Tongue (tissue), 2 donors: ENCODE results near the gene TIGD1. TPM values are rescaled to one million over a fixed set of nuclear protein-coding genes. Genes with fewer than 3 reads are reported as not detected.
A peak's percentile ranks its signal among the peaks of the same experiment; 100 is the strongest.
"Not testable (repeated sequence)": the region's sequence is repeated elsewhere in the genome, so short reads cannot be mapped to it uniquely, and the experiment has no call there.

Source experiments
- DNase-seq: peaks from one replicate; pipeline ENCODE4 v3.0.0-alpha.2; 2015
- total RNA-seq: library from RNA; depleted of rRNA; stranded (reverse); fragments of >200 nt; gene quantifications from one replicate; pipeline ENCODE4 v1.2.3, GENCODE V29; 2014

The TIGD1 gene
- total RNA-seq, 1 donor from 2014 or later: 4.6 TPM

DNA sequence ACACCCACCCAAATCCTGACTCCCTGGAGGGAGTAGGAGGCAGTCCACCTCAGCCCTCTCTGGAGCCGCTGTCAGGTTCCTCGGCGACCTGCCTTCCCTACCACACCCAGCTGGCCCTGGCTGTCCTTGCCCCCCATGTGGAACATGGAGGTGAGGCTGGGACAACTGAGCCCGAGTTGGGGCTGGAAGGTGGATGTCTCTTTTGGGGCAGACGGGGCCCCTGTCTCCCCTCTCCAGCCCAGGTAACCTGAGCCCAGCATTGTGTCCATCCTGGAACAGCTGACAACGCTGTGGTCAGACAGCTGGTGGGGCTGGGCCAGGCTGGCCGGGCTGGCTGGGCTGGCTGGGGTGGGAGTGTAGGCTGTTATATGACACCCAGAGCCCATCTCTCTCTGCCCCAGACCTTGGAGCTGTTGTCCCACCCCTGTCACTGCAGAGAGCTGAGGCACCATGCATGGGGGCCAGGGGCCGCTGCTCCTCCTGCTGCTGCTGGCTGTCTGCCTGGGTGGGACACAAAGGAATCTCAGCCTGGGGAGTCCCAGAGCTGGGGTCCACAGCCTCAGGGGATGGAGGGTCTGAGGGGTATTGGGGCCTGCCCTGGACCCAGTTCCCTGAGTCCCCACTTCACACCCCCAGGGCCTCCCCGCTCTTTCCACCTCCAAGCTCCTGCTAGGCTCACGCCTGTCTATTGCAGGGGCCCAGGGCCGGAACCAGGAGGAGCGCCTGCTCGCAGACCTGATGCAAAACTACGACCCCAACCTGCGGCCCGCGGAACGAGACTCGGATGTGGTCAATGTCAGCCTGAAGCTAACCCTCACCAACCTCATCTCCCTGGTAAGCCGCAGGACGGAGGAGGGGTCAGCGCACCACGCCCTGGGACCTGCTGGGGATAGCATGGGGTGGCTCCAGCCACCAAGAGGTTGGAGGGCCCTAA, 10.8 kb downstream of the TIGD1 start, which contains the start of gene CHRNG:
Gene CHRNG, plus strand, starts transcription at position 395 of the 934 bp plus-strand sequence. Its CDS starts 56 bp downstream, at position 451.
- peak; percentile 88 for DNase-seq

DNA sequence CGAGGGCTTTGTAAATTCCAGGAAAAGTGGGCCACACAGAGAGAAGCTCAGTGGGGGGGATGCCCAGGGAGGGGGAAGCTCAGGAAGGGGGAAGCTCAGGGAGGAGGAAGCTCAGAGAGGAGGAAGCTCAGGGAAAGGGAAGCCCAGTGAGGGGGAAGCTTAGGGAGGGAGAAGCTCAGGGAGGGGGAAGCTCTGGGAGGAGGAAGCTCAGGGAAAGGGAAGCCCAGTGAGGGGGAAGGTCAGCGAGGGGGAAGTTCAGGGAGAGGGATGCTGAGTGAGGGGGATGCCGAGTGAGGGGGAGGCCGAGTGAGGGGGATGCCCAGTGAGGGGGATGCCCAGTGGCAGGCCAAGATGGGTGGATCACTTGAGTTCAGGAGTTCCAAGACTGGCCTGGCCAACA, 11.7 kb downstream of the TIGD1 start:
- no peak for DNase-seq

DNA sequence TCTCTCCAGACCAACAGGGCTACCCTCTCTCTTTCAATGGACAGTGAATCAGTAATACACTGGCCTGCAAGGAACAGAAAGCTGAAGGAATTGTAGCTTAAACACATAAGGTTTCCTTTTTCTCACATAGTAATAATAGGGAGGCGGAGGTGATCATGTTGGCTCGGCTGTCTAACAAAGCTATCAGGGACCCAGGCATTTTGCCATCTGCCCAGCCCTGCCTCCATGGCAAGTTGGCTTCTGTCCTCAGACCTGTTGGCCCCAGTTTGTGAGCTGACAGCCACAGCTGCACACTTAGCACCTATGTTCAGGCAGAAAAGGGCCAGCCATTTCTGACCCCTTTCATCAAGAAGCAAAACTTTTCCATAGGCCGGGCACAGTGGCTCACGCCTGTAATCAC, 12.9 kb downstream of the TIGD1 start:
- DNase-seq: peak; percentile 62

DNA sequence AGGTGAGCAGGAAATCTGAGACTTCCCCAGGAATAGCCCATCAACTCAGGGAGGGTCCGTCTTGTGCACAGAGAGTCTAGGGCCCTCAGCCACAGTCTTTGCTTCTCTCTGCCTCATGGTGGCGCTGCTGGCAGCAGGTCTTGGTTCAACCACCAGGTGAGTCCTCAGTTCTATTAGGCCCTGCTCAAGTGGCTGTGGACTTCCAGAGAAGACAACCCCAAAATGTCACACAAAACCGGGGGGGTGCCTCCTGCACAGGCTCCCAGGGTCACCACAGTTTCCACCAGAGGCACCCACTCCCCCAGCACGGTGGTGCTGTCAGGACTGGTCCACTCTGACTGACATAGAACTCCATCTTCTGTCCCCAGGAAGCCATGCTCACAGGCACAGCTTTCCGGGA, 13.3 kb downstream of the TIGD1 start:
- no peak for DNase-seq

DNA sequence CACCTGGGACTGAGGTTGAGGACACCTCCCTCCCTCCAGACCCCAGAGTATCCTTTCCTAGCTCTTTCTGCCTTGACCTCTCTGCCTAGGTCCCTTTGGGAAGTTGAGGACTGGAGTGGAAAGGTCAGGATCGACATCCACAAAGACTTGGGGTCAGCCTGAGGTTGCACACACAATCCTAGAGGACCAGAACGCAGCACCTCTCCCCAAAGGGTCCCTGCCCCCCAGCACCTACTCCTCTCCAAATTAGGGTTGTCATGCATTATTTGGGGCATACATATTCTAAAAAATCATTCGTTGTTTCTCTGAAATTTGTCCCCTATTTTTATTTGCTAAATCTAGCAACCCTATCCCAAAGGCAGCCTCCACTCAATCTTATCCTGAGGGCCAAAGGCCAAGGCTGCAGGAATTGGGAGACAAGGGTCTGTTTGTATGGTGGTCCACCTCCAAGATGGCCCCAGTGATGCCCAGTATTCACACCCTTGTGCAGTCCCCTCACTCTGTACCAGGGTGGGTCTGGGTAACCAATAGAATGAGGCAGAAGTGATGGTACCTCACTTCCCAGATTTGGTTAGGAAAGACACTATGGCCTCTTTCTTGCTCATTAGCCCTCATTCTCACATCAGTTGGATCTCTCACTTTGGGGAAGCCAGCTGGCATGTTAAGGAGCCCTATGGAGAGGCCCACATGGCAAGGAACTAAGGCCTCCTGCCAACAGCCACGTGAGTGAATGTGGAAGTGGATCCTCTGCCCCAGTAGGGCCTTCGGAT, 14.4 kb downstream of the TIGD1 start:
- DNase-seq: no peak

DNA sequence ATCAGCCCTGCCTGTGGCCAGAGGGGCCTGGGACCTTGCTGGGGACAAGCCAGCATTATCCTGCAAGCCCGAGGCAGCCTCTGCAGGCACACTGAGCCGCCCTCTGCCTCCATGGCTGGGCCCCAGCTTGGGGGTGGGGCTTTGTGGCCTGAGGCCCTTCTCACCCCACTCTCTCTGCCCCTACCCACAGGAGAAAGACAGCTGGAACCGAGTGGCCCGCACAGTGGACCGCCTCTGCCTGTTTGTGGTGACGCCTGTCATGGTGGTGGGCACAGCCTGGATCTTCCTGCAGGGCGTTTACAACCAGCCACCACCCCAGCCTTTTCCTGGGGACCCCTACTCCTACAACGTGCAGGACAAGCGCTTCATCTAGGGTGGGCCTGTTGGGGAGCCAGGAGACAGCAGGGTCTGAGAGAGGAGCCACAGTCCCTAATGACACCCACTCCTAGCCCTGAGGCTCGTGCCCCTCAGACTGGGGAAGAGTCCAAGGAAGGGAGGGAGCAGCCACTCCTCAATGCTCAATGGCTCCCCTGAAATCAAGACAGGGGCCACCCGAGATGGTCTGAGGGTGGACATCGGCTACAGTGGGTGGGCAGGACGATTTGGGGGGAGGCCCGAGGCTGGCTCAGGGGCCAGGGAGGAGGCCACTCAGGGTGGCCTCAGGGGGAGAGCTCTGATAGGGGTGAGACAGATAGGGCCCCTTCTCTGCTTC, 15.3 kb downstream of the TIGD1 start:
- no peak for DNase-seq

DNA sequence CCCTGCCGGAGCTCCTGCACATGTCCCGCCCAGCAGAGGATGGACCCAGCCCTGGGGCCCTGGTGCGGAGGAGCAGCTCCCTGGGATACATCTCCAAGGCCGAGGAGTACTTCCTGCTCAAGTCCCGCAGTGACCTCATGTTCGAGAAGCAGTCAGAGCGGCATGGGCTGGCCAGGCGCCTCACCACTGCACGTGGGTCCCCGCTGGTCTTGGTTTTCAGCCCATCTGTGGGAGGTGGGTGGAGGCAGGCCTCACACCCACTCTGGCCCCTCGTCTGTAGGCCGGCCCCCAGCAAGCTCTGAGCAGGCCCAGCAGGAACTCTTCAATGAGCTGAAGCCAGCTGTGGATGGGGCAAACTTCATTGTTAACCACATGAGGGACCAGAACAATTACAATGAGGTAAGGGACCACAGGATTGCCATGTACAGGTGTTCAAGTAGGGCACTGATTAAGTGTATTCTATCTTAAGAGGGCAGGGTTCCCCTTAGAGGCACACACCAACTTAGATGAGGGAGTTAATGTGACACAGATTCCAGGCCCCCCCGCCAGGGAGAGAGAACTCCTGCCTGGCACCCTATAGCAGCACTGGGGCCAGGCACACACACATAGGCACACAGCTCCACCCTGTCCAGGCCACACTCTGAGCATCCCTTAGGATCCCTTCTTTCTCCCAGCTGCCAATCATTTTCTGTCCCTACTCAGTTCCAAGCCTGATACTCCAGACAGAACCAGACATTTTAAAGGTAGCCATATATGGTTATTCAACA, 16.2 kb downstream of the TIGD1 start:
- DNase-seq: peak; percentile 51

DNA sequence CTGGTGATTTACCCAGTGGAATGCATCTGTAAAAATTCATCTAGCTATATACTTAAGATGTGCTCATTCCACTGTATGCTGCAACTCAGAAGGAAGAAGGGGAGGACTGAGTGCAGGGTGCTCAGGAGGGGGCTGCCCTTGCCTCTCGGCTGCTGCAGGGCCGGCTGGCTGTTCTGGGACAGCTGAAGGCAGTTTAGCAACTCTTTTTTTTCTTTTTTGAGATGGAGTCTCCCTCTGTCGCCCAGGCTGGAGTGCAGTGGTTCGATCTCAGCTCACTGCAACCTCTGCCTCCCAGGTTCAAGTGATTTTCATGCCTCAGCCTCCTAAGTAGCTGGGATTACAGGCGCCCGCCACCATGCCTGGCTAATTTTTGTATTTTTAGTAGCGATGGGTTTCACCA, 17.5 kb downstream of the TIGD1 start:
- not testable (repeated sequence) for DNase-seq

DNA sequence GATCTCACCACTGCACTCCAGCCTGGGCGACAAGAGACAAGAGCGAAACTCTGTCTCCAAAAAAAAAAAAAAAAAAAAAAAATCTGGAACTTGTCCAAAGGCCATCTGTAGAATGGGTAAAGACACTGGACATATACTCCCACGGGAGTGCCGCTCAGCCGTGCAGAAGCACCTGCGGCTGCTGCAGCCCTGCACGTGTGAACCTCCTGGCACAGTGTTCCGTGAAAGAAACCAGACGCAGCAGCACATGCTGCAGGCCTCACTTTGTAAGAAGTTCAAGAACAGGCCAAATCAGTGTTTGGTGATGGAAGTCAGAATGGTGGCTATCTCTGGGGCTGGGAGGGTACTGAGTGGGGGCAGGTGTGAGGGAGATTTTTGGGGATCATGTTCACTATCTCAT, 17.9 kb downstream of the TIGD1 start:
- DNase-seq: peak; percentile 81

DNA sequence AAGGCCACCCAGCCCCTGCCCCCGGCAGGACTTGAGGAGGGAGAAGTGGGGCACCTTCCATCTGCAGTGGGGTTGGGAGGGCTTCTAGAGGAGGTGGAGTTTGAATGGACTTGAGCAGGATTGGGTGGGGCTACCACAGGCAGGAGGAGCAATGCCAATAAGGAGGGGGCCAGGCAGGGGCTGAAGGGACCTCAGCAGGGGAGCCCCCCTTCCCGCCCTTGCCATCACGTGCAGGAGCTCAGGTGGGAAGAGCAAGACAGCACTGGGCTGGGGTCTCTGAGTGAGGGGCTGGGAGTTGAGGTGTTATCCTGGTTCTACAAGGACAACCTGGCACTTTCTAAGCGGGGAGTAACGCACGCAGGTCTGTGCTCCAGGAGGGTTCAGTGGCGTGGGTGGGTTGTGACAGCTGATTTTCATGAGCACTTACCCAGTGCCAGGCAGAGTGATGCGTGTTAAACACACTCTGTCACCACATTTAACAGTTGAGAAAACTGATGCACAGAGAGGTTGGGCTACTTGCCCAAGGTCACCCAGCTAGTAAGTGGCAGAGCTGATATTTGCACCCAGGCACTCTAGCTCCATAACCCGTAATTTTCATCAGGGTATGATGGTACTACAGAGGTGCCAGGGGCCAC, 19.6 kb downstream of the TIGD1 start:
- no peak for DNase-seq

DNA sequence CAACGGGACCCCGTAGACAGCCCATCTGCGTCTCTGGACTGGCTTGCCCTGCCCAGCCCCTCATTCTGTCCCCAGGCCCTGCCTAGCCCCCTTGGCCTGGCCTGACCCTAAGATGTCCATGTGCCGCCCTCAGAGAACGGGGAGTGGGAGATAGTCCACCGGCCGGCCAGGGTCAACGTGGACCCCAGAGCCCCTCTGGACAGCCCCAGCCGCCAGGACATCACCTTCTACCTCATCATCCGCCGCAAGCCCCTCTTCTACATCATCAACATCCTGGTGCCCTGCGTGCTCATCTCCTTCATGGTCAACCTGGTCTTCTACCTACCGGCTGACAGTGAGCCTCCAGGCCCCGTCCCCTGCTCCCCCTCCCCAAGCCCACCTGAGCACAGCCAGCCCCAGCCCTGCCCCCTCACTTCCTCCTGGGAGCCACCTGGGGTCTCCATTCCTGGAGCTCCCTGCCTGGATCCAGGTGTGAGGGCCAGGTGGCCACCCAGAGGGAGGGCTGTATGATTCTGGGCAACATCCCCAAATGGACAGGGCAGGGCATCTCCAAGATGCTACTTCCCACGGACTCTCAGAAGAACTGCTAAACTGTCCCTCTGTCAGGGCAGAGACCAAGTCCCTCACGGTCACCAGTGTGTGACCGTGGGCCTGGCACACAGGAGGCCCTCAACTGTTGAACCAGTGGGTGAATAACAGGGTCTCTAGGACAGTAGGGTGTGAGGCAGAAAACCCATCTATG, 20.4 kb downstream of the TIGD1 start:
- DNase-seq: no peak

DNA sequence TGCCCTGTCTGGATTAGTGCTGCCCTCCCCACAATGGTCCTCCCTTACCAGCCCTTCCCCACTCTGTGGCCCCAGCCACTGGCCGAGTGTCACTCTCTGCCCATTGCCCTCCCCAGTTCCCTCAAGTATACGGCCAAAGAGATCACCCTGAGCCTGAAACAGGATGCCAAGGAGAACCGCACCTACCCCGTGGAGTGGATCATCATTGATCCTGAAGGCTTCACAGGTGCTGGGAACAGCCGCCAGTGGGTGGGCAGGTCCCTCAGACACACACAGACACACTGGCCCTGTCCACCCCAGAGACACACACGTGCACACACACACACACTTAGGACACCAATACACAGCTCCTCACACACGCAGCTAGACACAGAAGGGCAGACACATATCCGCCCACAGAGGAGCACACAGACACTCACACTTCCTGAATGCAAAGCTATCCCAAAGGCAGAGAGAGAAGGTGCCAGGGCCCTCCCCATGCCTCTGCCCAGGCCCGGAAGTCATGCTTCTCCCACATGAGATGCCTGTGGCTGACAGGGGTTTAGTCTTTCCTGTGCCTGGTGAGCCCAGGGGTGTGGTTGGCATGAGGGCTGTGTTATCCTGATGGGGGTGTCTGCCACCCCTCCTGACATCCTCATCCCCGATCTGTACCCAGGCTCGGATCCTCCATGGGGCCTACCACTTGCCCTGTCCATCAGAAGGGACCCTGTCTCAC, 21.5 kb downstream of the TIGD1 start:
- DNase-seq: no peak

DNA sequence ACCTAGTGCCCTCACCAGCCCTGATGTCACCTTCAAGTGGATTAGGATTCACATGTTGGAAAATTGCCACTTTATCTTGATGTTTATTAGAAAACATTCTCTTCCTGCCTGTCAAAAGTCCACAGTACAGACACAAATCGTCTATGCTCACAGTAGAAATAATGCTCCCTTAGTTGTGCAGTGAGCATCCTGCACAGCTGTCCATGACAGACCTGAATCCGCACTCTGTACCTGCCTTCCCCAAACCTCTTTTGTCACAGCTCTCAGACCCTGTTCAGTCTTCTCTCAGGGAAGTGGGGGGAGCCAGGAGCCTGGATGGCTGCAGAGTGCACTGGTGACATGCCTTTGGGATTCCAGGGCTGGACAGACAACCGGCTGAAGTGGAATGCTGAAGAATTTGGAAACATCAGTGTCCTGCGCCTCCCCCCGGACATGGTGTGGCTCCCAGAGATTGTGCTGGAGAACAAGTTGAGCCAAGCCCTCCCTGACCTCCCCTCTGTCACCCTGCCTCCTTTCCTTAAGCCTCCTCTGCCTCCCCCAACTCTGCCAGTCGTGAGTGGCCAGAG, 22.4 kb downstream of the TIGD1 start:
- DNase-seq: no peak

DNA sequence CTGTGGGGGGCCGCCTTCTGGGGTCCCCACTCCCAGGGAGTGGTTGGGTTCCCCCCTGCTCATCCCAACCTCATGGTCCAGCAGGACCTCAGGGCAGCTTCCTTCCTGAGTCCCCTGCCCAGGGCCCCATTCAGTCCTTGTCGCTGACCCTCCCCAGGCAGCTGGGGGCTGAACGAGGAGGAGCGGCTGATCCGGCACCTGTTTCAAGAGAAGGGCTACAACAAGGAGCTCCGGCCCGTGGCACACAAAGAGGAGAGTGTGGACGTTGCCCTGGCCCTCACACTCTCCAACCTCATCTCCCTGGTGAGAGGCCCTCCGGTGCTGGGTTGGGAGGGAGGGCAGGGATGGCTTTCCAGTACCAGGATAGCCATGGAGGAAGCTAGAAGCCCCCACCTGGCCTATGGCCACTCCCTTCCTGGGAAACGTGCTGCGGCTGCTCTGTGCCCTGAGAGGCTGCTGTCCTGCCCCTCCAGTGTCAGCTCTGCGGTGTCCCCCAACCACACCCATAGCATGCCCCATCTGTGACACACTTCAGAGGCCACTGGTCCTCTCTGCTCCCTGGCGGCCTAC, 23.9 kb downstream of the TIGD1 start:
- DNase-seq: peak; percentile 71

DNA sequence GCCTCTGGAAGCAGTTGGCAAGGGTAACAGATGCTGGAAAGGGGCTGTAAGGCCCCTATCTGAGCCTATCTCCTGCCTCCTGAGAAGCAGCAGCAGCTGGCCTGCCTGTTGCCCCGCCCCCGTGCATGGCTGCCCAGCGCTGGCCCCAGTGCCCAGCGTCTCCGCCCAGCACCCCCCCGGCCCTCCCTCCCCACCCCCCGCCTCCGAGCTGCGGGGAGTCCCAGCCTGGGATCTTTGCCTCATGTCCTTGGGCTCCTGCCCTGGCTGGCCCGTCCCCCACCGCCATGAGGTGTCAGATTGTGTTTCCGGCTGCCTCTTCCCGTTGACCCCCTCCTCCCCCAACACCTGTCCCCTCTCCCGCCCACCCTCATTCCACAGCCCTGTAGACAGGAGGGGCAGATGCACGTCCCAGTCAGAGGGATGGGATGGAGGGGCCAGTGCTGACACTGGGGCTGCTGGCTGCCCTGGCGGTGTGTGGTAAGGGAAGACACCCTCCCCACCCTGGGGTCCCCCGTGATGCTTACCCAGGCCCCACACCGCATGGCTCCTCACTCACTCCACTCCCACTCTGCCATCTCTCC, 24.5 kb downstream of the TIGD1 start, which contains the start of gene CHRND:
Gene CHRND, plus strand, starts transcription at position 370 of the 581 bp plus-strand sequence. Its CDS starts 56 bp downstream, at position 426.
- peak; percentile 96 for DNase-seq

DNA sequence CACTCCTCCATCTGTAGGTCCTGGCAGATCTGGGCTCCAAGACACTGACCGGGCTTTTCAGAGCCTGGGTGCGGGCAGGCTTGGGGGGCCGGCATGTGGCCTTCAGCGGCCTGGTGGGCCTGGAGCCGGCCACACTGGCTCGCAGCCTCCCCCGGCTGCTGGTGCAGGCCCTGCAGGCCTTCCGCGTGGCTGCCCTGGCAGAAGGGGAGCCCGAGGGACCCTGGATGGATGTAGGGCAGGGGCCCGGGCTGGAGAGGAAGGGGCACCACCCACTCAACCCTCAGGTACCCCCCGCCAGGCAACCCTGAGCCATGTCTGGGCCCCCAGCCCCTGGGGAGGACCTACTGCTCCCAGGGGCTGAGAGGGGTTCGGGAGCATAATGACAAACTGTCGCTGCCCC, 25.2 kb downstream of the TIGD1 start:
- no peak for DNase-seq

DNA sequence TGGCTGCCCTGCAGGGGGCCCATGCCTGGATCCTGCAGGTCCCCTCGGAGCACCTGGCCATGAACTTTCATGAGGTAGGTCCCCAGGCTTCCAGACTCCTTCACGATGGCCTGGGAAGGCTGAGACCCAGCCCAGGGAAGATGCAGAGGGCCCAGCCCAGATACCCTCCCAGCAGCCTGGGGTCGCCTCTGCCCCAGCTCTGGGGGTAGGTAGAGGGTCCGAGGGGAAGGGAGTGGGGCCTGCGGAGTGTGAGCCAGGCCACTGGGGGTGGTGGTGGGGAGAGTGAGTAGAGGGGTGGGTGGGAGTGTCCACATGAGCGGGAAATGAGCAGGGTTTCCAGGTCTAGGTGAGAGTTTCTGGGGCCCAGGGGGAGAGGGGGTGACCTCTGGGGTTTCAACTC, 25.6 kb downstream of the TIGD1 start:
- DNase-seq: no peak
